ENCODE measurements around the gene EWSR1.

DNA sequence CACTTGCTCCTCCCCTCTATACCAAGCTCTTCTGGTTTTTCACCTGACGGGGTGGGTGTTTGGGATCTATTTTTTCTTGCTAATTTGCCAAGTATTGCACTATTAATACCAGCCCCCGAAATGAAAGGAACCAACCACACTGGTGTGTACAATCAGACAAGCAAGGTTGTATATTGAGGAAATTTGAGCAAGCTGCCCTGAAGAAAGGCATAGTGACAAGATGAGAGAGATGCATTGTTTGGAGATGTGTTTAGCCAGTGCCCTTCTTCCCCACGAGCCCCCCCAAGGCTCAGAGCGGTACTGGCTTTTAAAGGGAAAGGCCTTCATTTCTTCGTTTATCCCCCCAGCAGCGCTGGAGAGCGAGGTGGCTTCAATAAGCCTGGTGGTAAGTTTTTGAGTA, 23.1 kb downstream of the EWSR1 start:
- TF ChIP-seq, protein P1, sequence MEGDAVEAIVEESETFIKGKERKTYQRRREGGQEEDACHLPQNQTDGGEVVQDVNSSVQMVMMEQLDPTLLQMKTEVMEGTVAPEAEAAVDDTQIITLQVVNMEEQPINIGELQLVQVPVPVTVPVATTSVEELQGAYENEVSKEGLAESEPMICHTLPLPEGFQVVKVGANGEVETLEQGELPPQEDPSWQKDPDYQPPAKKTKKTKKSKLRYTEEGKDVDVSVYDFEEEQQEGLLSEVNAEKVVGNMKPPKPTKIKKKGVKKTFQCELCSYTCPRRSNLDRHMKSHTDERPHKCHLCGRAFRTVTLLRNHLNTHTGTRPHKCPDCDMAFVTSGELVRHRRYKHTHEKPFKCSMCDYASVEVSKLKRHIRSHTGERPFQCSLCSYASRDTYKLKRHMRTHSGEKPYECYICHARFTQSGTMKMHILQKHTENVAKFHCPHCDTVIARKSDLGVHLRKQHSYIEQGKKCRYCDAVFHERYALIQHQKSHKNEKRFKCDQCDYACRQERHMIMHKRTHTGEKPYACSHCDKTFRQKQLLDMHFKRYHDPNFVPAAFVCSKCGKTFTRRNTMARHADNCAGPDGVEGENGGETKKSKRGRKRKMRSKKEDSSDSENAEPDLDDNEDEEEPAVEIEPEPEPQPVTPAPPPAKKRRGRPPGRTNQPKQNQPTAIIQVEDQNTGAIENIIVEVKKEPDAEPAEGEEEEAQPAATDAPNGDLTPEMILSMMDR (IDR thresholded peaks at IDR 0.05), result no peak
- no peak for TF ChIP-seq ZFX (IDR thresholded peaks at IDR 0.05; ENCODE audit: borderline replicate concordance)
